GM20000 (cell line): Measurements from ENCODE around the gene NOXA1.

Experiments used
- DNase-seq: peaks from one replicate; pipeline ENCODE4 v3.0.0; 2012; ENCODE audit warnings: low spot score
- CTCF ChIP-seq: IDR thresholded peaks from 2 replicates; pipeline ENCODE4 v1.5.1; 2012; ENCODE audit warnings: mild to moderate bottlenecking, control low read depth; ENCODE audit errors: extremely low read depth, missing control alignments

Gene NOXA1

GRCh38 chr9:137435980-137436760, 13.0 kb downstream of the NOXA1 start:
- no peak for TF ChIP-seq CTCF

GRCh38 chr9:137436761-137437600, 13.8 kb downstream of the NOXA1 start:
- no peak for DNase-seq
- no peak for TF ChIP-seq CTCF

More at GRCh38 chr9:137435980-137436760, 13.0 kb downstream of the NOXA1 start:
- no peak for DNase-seq

GRCh38 chr9:137437691-137438590, 14.7 kb downstream of the NOXA1 start:
- TF ChIP-seq CTCF: no peak
- DNase-seq: no peak

GRCh38 chr9:137438591-137439157, 15.5 kb downstream of the NOXA1 start:
- no peak for DNase-seq
- TF ChIP-seq CTCF: no peak

- no peak for TF ChIP-seq CTCF
- DNase-seq: no peak
These were observed 16.0 kb downstream of the NOXA1 start for GRCh38 chr9:137439158-137439714.

GRCh38 chr9:137441289-137441934, 18.2 kb downstream of the NOXA1 start, which contains the start of gene ENTPD8:
Gene ENTPD8 (minus strand): TSS chr9:137441357. CDS start chr9:137438285, 3,072 bp downstream.
- no peak for TF ChIP-seq CTCF
- DNase-seq: peak; percentile 71
